Heart left ventricle (tissue), 16 donors: Measurements from ENCODE around the gene LRRC36. TPM values are rescaled to one million over a fixed set of nuclear protein-coding genes. Genes with fewer than 3 reads are reported as not detected.
A peak's percentile ranks its signal among the peaks of the same experiment; 100 is the strongest.

ENCODE experiments used
- ATAC-seq, 4 donors: fragments of 200-7000 bp; cut with Tn5 transposase; one replicate each; pipeline ENCODE4 v1.9.1; 2020 to 2022; ENCODE audit warnings: moderate library complexity in 4 of 4, mild to moderate bottlenecking in 3 of 4, moderate number of reproducible peaks in 1 of 4
- DNase-seq, 5 donors: peaks; one replicate each; pipeline ENCODE4 v3.0.0-alpha.2; 2020
- H3K27ac ChIP-seq, 12 donors: fragments of 200-600 bp; sonication (generic) in 4 of 12; one replicate each; pipeline versions ENCODE4 v1.5.0 to v1.8.0; 2016 to 2022; ENCODE audit warnings: mild to moderate bottlenecking in 2 of 12
- H3K27me3 ChIP-seq, 9 donors: fragments of 200-600 bp; sonication (generic) in 2 of 9; one replicate each; pipeline versions ENCODE4 v1.5.1 to v1.8.0; 2016 to 2022; ENCODE audit warnings: mild to moderate bottlenecking in 3 of 9
- H3K36me3 ChIP-seq, 9 donors: fragments of 200-600 bp; sonication (generic) in 2 of 9; one replicate each; pipeline versions ENCODE4 v1.5.0 to v1.8.0; 2018 to 2022; ENCODE audit warnings: mild to moderate bottlenecking in 2 of 9
- H3K4me1 ChIP-seq, 12 donors: fragments of 200-600 bp; sonication (generic) in 4 of 12; one replicate each; pipeline versions ENCODE4 v1.5.0 to v1.8.0; 2016 to 2022; ENCODE audit warnings: mild to moderate bottlenecking in 3 of 12
- H3K4me3 ChIP-seq, 12 donors: fragments of 200-600 bp; sonication (generic) in 4 of 12; one replicate each; pipeline versions ENCODE4 v1.5.0 to v1.8.0; 2017 to 2022; ENCODE audit warnings: mild to moderate bottlenecking in 9 of 12, moderate library complexity in 4 of 12
- H3K9me3 ChIP-seq, 12 donors: fragments of 200-600 bp; sonication (generic) in 4 of 12; one replicate each; pipeline versions ENCODE4 v1.5.0 to v1.8.0; 2016 to 2022; ENCODE audit warnings: mild to moderate bottlenecking in 1 of 12
- CTCF ChIP-seq, 12 donors: fragments of 200-600 bp; sonication (generic) in 4 of 12; IDR thresholded peaks; one replicate each; pipeline versions ENCODE4 v1.5.0 to v1.8.0; 2018 to 2022; ENCODE audit warnings: antibody characterized with exemption in 12 of 12, mild to moderate bottlenecking in 5 of 12
- POLR2A ChIP-seq, 2 donors: fragments of 450-650 bp; IDR thresholded peaks; one replicate each; pipeline ENCODE4 v1.6.1; 2017; ENCODE audit warnings: antibody characterized with exemption in 2 of 2, mild to moderate bottlenecking in 2 of 2, moderate library complexity in 2 of 2
- WGBS, 4 donors: extraction: QIAGEN DNeasy Blood & Tissue Kit in 2 of 4; methylation state at CpG; one replicate each; pipeline versions ENCODE4 v1.1.5 to v1.1.7; 2013 to 2018; 5-methylcytosine and 5-hydroxymethylcytosine counted together
- intact Hi-C, 10 donors: fragments of 100-400 bp; cut with DNase I; formaldehyde crosslinking; loops; one replicate each; pipeline versions ENCODE4 v1.11.1 to v1.14.2; 2022
- polyA plus RNA-seq, 2 donors: library from polyadenylated mRNA; stranded (reverse); fragments of 200-250 nt; gene quantifications; one replicate each; pipeline ENCODE4 v1.2.3, GENCODE V29; 2013
- total RNA-seq, 9 donors: library from RNA; depleted of rRNA in 2 of 9; stranded (reverse); fragments of >200 nt in 2 of 9; fragmentation: NEBNext Ultra II Directional in 3 of 9; extraction: Animal tissue kit (Norgen Biotek cat#: 25700) in 3 of 9; gene quantifications; one replicate each; pipeline versions ENCODE4 v1.1.0 to v1.2.4, GENCODE V29; 2016 to 2023
- donor health status: ischemic (EF 13 %, LVEDD 7.1; RV severe dilation, severe dysfunction).
- donor health status: healthy with polysubstance abuse.
- donor health status: DM: no; HTN: yes; CAD: no.
- donor health status: DM: no; HTN: no; CAD: no.
- donor health status: ischemic (EF 25% LVEDD 6.9; RV normal size, moderate dysfunction).
- donor health status: ischemic (EF 25% LVEDD 5.7; RV mildly dilated, moderate dysfunction).
- donor health status: healthy.
- donor health status: DM: yes; HTN: yes; CAD: no.
- donor health status: ischemic (EF 35%, LVEDD 5.7; RV mildly dilated, moderate dysfunction).
- donor health status: nonischemic (EF 11% LVEDD 7.7; RV severe dilation, severe dysfunction).
- donor health status: DM: yes; HTN: yes; CAD: no.
- donor health status: PGD.
- donor health status: ischemic (EF 29% LVEDD 5.4; RV normal size, mild dysfunction).
- donor health status: nonischemic (EF 23%, LVEDD 6.1; RV moderate dilation, normal function).

The LRRC36 gene
- total and polyA plus RNA-seq, 11 donors, result 0.15 to 0.42 (median 0.27) TPM; not detected in 8

- Histone ChIP-seq H3K9me3 (no peaks in the 10 kb centered on the region), H3K36me3 (no peaks in the 10 kb centered on the region), H3K27ac (no peak overlapping the region), H3K4me1 (peaks cover 0 to 7% (median 0%) of the 10 kb centered on the region in 12 donors), H3K27me3 (peaks cover 0 to 6% (median 0%) of the 10 kb centered on the region in 9 donors), H3K4me3 (no peak overlapping the region)
- no peak for TF ChIP-seq POLR2A (IDR thresholded peaks at IDR 0.05)
- TF ChIP-seq CTCF (IDR thresholded peaks at IDR 0.05), result no peak
- DNase-seq (no peak), ATAC-seq (no peak)
- intact Hi-C loops, result no loop called here
- WGBS, 4 donors, result 65 to 75% (median 70%) methylated on average over 3 of the region's 3 CpGs
These were observed 30.2 kb upstream of the LRRC36 start for GRCh38 chr16:67296420-67296819.

DNA sequence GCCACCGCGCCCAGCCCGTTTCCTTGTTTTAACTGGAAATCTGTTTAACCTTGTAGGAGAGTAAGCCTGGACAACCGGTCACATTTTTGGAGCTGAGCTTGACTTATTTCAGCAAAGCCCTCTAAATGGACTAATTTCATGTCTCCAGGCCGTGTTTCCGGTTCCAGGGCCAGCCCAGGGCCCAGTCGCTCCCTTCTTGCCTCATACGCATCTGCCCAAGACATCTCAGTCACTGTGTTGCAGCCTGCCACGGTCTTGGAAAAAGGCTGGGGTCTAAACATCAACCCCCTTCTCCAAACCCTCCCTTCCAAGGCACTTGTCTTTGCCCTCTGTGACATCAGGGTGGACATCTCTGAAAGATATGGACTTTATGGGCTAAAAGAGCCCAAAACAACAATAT, 28.3 kb upstream of the LRRC36 start:
- ATAC-seq, result no peak
- WGBS, 4 donors, result 89 to 96% (median 94%) methylated on average over 9 of the region's 9 CpGs
- H3K27me3 ChIP-seq, result peaks cover 0 to 6% (median 0%) of the 10 kb centered on the region in 9 donors
- H3K9me3 ChIP-seq, result no peaks in the 10 kb centered on the region
- peaks cover 0 to 9% (median 2%) of the 10 kb centered on the region in 12 donors for H3K4me1 ChIP-seq
- intact Hi-C loops, result no loop called here
- H3K4me3 ChIP-seq, result no peak overlapping the region
- DNase-seq, result no peak
- TF ChIP-seq POLR2A (IDR thresholded peaks at IDR 0.05) (no peak), CTCF (IDR thresholded peaks at IDR 0.05) (no peak)
- no peak overlapping the region for H3K27ac ChIP-seq
- H3K36me3 ChIP-seq, result no peaks in the 10 kb centered on the region

DNA sequence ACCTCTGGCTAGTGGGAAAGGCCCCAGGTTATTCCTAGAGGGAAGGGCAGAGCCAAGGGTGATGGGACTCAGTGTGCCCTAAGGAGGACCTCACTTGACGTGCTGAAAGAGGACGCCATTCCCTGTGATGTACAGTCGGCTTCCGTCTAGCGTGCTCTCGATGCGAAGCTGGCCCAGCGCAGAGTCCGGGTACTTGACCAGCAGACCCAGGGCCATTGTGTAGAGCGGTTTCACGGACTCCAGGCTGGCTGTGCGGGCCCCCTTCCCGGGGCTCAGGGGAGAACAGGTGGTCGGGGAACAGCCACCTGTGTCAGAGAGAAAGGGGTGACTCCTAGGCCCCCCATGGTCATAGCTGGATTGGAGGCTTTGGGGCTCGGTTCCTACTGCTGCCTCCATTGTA, 27.3 kb upstream of the LRRC36 start:
- Histone ChIP-seq H3K4me3 (no peak overlapping the region), H3K36me3 (no peaks in the 10 kb centered on the region), H3K4me1 (peaks cover 0 to 9% (median 2%) of the 10 kb centered on the region in 12 donors), H3K27me3 (peaks cover 0 to 6% (median 0%) of the 10 kb centered on the region in 9 donors), H3K9me3 (no peaks in the 10 kb centered on the region), H3K27ac (no peak overlapping the region)
- ATAC-seq (no peak), DNase-seq (no peak)
- WGBS, 4 donors, result 86 to 95% (median 94%) methylated on average over 1 to 15 of the region's 15 CpGs
- intact Hi-C loops, result no loop called here
- TF ChIP-seq CTCF (IDR thresholded peaks at IDR 0.05) (no peak), POLR2A (IDR thresholded peaks at IDR 0.05) (no peak)

DNA sequence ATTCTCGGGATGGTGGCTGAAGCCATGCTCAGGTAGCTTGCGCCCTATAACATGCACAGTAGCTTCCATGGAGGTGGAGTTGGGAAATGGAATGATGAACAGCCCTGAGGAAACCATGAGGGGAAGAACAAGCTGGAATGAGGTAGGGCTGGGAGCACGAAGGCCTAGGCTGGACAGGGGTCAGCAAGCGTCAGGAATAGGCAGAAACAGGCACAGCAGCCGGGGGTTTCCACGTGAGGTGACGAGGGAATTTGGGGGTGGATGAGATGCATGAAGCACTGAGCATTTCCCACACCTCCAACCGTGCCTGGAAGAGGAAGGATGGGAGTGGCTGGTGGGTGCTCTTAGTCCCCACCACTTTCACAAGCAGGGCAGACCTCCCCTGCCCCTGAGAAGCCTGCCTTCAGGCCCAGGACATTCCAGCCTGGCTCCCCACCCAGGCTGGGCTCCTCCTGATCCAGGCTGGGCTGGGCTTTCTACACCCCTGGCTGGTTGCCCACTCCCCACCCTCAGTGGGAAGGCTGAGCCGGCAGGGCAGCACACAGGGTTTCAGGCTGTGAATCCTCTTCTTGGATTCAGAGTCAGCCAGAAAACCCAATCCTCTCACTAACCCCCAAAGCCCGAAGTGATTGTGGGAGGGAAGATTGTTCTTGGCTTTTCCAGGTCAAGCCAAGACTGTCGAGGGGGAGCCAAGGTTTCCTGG, 25.4 kb upstream of the LRRC36 start:
- peak in 3 of 5 donors; percentile 46 to 73 (median 59) for DNase-seq
- Histone ChIP-seq H3K4me1 (peaks cover 0 to 9% (median 2%) of the 10 kb centered on the region in 12 donors), H3K9me3 (no peaks in the 10 kb centered on the region), H3K4me3 (no peak overlapping the region), H3K27ac (no peak overlapping the region), H3K27me3 (peaks cover 0 to under 1% (median 0%) of the 10 kb centered on the region in 9 donors), H3K36me3 (no peaks in the 10 kb centered on the region)
- intact Hi-C loops, result no loop called here
- 64 to 72% (median 71%) methylated on average over 11 of the region's 11 CpGs for WGBS, 4 donors
- TF ChIP-seq CTCF (IDR thresholded peaks at IDR 0.05), result no peak
- TF ChIP-seq POLR2A (IDR thresholded peaks at IDR 0.05), result no peak
- ATAC-seq, result peak; percentile 38 to 77 (median 70)
